ENCODE data around the gene TTBK2.
"Not testable (repeated sequence)": the region's sequence is repeated elsewhere in the genome, so short reads cannot be mapped to it uniquely, and the experiment has no call there.

Gene TTBK2

GRCh38 chr15:42826251-42826890 is 94.2 kb downstream of the TTBK2 start:
- no peak for DNase-seq (ENCODE audit: low read depth, low spot score)

- no peak for DNase-seq (ENCODE audit: low read depth, low spot score)
Observed at GRCh38 chr15:42825599-42825998, 95.0 kb downstream of the TTBK2 start.

GRCh38 chr15:42820811-42821210 is 99.8 kb downstream of the TTBK2 start:
- no peak for DNase-seq (ENCODE audit: low read depth, low spot score)

GRCh38 chr15:42819786-42820185 is 100.8 kb downstream of the TTBK2 start:
- no peak for DNase-seq (ENCODE audit: low read depth, low spot score)

DNA sequence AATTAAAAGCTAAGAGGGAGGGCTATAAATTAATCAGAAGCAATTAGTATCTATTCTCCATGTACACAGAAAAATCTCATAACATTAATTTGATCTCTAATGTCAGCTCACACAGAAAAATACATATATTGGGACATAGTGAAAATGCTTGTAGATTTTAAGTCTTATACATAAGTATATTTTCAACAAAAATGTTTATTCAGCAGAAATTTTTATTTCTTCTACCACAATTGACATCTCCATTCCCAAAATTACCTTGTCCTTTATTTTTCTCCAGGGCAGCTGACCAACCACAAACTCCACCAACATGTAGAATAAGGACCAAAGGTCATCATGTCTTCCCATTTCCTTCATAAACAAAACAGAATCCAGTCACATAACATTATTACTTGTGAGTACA is 109.1 kb downstream of the TTBK2 start:
- DNase-seq (ENCODE audit: low read depth, low spot score): no peak

DNA sequence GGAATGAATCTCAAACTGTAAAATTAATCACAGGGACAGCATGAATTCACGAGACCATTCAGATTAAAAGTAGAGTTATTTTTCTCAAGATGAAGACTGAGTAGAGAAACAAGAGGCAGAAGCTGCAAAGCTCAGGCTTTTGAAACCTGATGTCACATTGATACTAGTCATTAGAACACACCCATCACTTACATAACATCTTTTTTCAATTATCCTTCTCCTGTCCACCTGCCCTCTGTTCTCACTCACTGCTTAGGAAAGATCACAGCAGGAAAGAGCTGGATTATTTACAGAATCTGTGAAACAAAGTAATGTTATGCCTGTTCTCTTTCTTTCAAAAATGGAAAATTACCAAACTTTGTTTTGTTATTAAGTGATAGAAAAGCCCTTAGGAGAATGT is 111.7 kb downstream of the TTBK2 start:
- DNase-seq (ENCODE audit: low read depth, low spot score): no peak

GRCh38 chr15:42805266-42805665 is 115.3 kb downstream of the TTBK2 start:
- DNase-seq (ENCODE audit: low read depth, low spot score): no peak

DNA sequence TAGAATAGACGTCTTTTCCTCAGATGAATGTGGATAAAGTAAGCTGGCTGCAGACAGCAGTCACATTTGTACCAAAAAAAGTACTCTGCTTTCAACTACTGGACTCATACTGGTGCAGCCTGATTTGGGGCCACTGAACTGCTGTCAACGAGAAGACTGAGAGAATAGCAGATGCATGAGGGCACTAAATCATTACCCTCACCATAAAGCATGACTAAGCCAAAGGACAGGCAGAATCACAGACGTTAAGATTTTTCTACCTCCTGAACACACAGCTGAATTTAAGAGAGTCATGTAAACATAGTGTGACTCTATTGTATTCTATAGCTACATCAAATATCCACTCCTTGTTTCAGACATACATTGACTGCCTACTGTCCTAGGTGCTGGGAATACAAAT is 115.8 kb downstream of the TTBK2 start:
- DNase-seq (ENCODE audit: low read depth, low spot score): no peak

DNA sequence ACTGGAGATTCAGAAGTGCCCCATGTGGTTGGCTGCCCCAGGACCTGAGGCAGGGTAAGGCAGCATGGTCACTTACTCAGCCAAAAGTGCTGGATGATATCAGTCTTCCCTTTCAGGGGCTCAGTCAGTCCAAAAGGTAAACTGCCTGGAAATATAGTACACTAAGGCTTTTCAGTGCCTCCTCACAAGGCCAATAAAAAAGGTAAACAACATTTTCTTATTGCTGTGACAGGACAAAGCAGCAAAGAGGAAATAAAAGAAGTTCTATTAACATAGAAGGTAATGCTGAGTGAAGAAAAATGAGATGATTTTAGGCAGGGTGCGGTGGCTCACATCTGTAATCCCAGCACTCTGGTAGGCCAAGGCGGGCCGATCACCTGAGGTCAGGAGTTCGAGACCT is 117.1 kb downstream of the TTBK2 start:
- DNase-seq (ENCODE audit: low read depth, low spot score): no peak

DNA sequence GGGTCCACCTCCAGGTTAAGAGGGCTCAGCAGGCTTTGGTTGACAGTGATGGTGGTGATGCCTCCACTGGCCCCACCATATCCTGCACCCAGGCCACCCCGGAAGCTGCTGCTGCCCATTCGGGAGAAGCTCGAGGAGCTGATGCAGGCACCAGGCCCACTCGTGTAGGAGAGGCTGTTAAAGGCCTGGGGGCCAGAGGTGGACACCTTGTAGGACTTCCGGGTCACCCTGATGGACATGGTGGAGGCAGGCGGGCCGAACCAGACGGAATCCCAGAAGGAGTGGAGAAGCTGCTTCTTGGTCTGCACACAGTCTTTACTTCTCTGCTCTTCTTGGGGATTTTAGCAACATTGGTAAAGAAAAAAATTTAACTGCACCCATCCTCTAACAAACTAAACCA is 118.4 kb downstream of the TTBK2 start:
- DNase-seq (ENCODE audit: low read depth, low spot score): no peak

- peak; percentile 3 for DNase-seq (ENCODE audit: low read depth, low spot score)
Observed at GRCh38 chr15:42800731-42801474, 119.7 kb downstream of the TTBK2 start.

GRCh38 chr15:42798802-42799201 is 121.8 kb downstream of the TTBK2 start:
- no peak for DNase-seq (ENCODE audit: low read depth, low spot score)

DNA sequence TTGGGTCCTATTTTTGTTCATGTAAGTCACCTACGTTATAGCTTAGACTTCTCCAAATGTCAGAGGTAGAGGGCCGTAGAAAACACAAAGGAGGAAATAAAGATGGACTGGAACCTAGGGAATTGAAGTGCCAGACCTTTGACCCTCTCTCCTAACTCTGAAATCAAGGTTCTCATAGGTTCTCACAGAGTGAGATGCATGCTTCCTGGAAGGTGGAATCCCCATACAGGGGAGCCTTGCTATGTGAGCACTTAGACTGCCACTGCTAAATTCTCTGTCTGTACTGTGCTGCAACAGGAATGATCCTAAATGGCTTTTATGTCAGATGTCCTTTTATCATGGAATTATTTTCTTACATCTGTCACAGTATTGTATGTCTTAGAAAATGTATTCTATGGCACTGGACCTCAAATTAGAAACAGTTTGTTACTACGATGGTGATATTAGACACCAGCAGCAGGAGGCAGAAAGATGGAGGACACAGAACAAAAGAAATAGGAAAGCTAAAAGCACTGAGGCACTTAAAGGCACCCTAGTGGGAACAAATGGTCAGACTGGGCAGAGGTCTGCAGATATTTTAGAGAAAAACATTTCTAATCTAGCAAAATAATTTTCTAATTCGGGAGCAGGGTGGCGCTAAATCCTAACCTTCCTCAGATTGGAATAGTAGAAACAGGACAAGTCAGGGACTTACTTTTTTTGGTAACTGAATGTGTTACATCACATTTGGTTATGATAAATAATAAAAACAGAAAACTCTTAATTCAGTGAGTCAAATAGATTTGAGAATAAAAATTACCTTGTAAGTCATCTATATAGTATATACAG is 123.4 kb downstream of the TTBK2 start:
- no peak for DNase-seq (ENCODE audit: low read depth, low spot score)

DNA sequence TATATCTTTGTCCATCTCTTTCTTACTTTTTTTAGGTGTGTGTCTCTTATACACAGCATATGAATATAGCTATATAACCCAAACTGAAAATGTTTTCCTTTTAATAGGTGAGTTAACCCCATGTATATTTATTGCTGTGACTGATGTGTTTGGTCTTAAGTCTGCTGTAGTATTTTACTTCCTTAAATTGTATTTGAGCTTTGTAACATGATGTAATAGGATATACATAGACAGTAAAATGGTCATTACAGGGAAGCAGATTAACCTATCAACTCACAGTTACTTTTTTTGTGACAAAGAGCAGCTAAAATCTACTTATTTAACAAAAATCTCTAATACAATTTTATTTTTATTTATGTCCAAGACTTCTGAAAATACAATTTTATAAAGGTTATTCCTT is 131.9 kb downstream of the TTBK2 start:
- no peak for DNase-seq (ENCODE audit: low read depth, low spot score)

GRCh38 chr15:42786978-42787377 is 133.6 kb downstream of the TTBK2 start:
- no peak for DNase-seq (ENCODE audit: low read depth, low spot score)

GRCh38 chr15:42785569-42785968 is 135.0 kb downstream of the TTBK2 start:
- DNase-seq (ENCODE audit: low read depth, low spot score): no peak

- no peak for DNase-seq (ENCODE audit: low read depth, low spot score)
Observed at GRCh38 chr15:42784705-42785104, 135.9 kb downstream of the TTBK2 start.

GRCh38 chr15:42782716-42783115 is 137.9 kb downstream of the TTBK2 start:
- DNase-seq (ENCODE audit: low read depth, low spot score): no peak

- DNase-seq (ENCODE audit: low read depth, low spot score): no peak
Observed at GRCh38 chr15:42775416-42775815, 145.2 kb downstream of the TTBK2 start.

- DNase-seq (ENCODE audit: low read depth, low spot score): no peak
Observed at GRCh38 chr15:42772901-42773300, 147.7 kb downstream of the TTBK2 start.

- DNase-seq (ENCODE audit: low read depth, low spot score): no peak
Observed at GRCh38 chr15:42772144-42772543, 148.4 kb downstream of the TTBK2 start.

GRCh38 chr15:42766109-42766508 is 154.5 kb downstream of the TTBK2 start:
- DNase-seq (ENCODE audit: low read depth, low spot score): not testable (repeated sequence)
